GM21526 (cell line): ENCODE results near the gene TFR2.
"Not testable (repeated sequence)": the region's sequence is repeated elsewhere in the genome, so short reads cannot be mapped to it uniquely, and the experiment has no call there.

Experiments used
- ATAC-seq: cut with Tn5 transposase; IDR thresholded peaks from one replicate; pipeline ENCODE4 v1.9.1; 2021; ENCODE audit warnings: moderate library complexity; ENCODE audit not compliant: unreplicated experiment, low FRiP score

TFR2 gene

DNA sequence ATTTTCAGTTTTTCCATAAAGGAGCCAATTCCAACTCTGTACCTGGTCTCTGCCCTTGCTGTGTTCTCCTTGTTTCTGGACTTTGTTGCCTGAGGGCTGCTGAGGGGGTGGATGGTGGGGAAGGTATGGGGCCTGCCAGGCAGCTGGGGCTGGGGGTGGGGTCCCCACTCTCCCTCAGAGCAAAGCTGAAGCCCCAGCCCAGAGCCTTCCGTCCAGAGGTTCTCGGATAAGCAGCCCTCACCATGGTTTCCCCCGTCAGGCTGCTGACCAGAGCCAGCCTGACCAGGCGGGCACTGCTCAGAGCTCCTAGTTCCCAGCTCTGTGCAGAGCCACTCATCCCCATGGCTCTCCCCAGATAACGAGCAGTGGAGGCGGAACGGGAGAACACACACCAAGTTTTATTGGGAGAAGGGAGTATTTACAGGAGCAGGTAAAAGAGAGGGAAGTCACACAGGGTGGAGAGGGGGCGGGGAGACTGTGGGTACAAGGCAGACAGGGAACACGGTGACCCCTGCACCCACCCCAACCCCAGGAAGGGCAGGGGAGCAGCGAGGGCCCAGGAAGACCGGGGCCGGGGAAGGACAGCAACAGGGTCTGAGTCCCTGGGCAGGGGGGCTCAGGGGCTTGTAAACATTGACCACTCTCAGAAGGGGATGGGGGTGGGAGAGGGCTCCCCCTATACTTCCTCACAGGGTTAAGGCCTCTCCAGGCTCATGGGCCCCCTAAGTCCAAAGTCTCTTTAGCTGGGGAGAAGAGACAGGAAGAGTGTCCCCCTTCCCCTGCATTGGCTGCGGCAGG lies 38.0 kb upstream of the TFR2 start:
- no peak for ATAC-seq

DNA sequence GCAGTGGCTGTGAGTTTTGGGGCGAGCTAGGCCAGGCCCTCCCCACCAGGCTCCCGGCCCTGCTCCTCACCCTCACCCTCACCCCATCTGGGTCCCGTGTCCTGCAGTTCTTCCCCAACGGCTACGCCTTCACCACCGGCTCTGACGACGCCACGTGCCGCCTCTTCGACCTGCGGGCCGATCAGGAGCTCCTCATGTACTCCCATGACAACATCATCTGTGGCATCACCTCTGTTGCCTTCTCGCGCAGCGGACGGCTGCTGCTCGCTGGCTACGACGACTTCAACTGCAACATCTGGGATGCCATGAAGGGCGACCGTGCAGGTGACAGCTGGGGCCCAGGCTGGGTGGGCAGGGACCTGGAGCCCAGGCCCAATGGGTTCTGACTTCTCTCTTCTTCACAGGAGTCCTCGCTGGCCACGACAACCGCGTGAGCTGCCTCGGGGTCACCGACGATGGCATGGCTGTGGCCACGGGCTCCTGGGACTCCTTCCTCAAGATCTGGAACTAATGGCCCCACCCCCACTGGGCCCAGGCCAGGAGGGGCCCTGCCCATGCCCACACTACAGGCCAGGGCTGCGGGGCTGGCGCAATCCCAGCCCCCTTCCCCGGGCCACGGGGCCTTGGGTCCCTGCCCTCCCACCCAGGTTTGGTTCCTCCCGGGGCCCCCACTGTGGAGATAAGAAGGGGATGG lies 37.1 kb upstream of the TFR2 start:
- no peak for ATAC-seq

DNA sequence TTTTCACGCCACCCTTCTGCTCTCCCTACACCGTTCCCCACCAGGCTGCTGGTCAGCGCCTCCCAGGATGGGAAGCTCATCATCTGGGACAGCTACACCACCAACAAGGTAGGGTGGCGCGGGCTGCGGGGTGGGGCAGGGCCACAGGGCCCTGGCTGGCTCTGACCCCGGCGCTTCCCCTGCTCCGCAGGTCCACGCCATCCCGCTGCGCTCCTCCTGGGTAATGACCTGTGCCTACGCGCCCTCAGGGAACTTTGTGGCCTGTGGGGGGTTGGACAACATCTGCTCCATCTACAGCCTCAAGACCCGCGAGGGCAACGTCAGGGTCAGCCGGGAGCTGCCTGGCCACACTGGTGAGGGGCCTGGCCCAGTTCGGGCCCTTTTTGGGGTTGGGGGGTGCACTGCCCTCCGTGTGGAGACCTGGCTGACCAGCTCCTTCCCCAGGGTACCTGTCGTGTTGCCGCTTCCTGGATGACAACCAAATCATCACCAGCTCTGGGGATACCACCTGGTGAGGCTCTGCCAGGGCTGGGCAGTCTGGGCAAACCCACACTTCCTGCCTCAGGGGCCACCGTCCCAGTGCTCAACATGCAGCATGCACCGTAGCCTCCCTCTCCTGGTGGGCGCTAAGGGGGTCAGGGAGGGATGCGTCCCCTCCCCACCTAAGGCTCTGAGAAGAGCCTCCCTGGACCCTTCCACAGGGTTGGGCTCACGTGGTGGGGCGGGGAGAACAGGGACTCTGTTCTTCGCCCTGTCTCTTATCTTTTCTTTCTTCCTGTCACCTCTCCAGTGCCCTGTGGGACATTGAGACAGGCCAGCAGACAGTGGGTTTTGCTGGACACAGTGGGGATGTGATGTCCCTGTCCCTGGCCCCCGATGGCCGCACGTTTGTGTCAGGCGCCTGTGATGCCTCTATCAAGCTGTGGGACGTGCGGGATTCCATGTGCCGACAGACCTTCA lies 36.2 kb upstream of the TFR2 start:
- no peak for ATAC-seq

DNA sequence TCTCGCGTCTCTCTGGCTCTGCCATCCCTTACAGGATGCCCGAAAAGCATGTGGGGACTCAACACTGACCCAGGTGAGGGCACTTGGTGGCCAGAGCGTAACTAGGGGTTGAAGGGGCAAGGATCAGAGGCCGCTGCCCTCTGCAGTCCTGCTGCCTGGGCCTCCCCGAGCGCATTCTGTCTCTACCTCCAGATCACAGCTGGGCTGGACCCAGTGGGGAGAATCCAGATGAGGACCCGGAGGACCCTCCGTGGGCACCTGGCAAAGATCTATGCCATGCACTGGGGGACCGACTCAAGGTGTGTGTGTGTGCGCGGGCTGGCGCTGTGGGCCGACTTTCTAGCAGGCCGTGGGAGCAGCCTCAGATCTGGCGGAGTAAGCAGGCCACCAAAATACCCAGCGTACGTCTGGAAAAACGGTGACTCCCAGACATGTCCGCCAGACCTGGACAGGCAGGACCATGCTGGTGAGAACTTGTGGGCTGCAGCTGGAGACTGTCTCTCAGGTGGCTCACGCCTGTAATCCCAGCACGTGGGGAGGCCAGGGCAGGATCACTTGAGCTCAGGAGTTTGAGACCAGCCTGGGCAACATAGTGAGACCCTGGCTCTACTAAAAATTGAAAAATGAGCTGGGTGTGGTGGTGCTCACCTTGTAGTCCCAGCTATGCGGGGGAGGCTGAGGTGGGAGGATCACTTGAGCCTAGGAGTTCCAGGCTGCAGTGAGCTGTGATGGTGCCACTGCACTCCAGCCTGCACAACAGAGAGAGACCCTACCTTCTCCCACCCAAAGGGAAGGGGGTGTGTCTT lies 35.4 kb upstream of the TFR2 start:
- ATAC-seq = no peak

DNA sequence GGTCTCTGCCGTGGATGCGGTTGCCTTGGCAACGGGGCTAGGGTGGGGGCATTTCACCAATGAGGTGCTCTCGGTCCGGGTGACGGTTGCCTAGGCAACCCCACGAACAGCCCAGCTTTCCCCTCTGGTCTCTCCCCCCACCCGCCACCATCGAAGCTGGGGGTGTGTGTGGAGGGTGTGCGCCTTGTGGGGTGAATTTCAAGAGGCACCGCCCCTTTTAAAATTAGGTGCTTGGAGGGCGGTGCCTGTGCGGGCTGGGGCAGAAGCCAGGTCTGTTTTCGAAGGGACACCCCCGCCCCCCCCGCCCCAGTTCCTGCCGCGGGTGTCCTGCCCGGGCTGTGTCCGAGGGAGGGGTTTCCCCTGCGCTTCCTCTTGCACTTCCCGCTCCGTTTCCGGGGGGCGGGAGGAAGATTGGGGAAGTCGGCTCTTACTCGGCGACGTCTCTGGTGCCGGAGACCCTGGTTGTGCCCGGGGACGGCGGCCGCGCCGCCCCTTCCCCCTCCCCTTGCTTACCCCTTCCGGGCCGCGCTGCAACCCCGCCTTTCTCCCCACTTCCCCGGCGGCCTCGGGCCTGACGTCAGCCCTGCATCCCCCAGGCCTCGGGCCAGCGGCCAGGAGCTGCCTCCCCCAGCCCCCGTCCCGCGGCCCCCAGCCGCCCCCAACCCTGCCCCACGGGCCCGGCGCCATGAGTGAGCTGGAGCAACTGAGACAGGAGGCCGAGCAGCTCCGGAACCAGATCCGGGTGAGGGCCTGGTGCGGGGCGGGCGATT lies 34.4 kb upstream of the TFR2 start:
- ATAC-seq = no peak

DNA sequence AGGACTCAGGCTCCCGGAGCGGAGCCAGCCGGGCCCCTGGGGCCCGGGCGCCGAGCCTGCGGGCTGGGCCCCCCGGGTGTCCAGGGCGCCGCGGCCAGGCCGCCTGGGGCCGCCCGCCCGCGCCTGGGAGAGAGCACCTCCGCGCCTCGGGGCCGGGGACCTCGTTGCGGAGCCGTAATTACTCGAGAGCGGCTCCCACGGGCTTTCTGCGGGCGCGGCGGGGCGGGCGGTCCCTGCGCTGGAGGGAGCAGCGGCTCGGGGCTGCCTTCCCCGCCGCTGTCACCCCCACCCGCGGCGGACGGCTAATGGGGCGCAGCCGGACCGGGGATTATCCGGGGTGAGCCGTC lies 33.7 kb upstream of the TFR2 start:
- ATAC-seq = no peak

DNA sequence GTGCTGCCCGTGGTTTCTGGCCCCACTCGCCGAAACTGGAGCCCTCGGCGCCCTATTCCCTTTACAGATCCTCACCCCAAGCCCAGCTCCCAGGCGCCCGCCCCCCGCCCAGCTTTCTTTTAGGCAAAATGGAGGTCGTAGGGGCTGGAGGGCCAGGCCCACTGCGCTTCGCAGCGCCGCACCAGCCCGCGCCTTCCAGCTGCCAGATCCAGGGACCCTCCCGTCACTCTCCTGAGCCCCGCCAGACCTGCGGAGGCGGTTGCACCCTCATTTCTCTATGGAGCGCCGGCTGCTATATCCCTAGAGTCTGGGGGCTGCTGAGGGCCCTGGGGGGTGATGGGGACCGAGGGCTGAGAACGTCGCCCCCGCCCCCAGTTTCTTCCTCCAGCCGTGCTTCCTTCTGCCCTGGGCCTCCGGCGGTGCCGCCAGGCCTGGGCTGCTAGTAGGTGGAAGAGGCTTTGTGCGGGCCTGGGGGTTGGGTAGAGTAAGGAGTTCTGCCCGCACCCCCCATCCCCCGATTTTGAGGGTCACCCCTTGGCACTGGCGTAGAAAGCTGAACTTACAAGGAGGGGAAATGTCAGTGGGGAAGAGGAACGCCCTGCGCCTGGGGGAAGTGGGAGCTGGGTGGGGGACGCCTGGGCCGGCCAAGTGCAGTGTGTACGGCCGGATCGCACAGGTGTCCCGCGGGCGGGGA lies 33.2 kb upstream of the TFR2 start:
- ATAC-seq = no peak

DNA sequence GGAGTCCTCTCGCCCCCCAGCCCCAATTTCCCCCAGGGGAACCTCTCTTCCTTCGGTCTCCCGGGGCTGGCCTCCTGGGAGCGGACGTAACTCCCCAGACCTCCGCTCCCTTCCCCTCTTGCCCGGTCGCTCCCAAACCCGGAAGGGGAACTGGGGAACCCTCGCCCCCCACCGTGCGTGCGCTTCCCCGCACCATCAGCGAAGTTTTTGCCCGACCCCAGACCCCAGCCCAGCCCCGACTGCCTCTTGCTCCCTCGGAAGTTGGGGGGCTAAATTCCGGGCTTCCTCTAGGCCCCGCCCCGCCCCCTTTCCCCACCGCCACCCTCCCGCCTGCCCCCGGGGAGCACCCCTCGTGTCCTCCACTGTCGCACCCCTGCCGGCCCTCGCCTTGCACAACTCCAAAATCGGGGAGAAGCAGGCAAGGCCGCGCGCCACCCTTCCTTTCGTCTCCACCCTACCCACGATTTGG lies 32.6 kb upstream of the TFR2 start:
- no peak for ATAC-seq

DNA sequence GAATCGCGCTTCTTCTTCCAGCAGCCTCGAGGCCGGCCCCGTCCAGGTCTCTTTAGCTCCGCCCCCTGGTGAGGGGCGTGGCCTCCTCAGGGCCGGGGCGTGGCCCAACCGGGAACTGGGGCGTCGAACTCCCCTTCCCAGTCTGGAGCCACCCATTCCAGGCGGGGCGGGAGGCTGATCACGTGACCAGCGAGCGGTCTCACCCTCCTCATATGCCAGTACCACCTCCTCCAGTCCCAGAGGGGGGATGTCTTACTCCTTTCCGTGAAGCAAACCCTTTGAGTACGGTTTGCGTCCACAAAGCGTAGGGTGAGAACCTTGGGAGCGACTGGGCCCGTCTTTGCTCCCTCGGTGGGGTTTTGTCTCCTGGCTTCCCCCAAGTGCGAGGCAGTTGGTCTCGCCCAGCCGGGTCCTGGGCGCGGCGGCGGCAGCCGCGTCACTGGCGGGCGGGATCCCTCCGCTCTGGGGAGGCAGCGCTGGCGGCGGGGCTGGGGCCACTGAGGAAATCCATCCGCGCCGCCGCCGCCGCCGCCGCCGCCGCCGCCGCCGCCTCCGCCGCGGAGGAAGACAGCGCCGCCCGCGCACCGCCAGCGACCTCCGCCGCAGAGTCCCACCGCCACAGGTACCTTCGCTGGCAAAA lies 32.1 kb upstream of the TFR2 start, which contains the start of gene GNB2:
GNB2 (plus strand) TSS at position 439 of the 640 bp plus-strand sequence. CDS start 2,526 bp downstream, outside the sequence.
- peak; percentile 50 for ATAC-seq

DNA sequence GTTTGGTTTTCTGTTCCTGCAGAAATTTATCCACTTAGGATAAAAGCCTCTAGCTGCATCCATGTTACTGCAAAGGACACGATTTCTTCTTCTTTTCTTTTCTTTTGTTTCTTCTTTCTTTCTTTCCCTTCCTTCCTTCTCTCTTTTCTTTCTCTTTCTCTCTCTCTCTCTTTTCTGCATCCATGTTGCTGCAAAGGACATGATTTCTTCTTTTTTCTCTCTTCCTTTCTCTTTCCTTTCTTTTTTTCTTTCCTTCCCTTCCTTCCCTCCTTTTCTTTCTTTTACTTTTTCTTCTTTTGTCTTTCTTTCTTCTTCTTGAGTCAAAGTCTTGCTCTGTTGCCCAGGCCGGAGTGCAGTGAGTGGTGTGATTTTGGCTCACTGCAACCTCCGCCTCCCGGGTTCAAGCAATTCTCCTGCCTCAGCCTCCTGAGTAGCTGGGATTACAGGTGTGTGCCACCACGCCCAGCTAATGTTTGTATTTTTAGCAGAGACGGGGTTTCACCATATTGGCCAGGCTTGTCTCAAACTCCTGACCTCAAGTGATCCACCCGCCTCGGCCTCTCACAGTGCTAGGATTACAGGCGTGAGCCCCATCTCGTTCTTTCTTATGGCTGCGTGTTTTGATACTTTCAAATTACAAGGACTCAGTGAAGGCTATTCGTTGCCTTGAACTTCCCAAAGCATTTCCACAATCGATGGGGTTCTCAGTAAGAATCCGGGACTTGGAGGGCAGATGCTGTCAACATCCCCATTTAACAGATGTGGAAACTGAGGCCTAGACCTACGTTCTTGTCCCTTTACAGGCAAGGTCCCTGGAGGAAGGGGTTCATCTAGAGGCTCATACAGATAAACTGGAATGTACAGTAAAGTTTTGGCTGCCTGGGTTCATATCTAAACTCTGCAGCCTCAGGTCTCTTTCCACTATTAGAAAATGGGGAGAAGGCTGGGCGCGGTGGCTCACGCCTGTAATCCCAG lies 30.3 kb upstream of the TFR2 start:
- ATAC-seq = no peak

DNA sequence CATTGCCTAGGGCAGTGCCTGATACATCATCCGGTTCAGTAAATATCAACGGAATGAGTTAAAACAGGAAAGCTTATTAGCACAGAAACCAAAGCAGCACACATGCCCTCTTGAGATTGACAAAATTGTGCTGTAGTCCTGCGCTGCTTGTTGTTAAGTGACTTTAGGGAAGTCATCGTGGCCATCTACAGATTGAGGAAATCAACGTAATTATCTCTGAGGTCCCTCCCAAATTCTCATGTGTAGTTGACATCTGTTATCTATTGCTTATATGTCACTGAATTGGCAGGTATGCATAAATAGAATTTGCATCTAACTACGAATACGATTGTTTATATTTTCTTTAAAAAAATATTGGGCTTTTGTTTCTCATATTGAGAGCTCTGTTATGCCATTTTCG lies 28.7 kb upstream of the TFR2 start:
- no peak for ATAC-seq

DNA sequence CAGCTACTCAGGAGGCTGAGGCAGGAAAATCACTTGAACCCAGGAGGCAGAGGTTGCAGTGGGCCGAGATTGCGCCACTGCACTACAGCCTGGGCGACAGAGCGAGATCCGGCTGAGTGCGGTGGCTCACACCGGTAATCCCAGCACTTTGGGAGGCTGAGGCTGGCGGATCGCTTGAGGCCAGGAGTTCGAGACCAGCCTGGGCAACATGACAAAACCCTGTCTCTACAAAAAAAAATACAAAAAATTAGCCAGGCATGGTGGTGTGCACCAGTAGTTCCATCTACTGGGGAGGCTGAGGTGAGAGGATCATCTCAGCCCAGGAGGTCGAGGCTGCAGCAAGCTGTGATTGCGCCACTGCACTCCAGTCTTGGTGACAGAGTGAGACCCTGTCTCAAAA lies 27.8 kb upstream of the TFR2 start:
- ATAC-seq = not testable (repeated sequence)

DNA sequence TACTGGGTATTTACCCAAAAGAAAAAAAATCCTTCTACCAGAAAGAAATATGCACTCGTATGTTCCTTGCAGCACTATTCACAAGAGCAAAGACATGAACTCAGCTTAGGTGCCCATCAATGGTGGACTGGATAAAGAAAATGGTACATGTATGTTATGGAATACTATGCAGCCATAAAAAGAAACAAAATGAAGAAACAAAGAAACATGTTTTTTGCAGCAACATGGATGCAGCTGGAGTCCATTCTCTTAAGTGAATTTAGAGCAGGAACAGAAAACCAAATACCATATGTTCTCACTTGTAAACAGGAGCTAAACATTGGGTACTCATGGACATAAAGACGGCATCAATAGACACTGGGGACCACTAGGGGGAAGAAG lies 26.7 kb upstream of the TFR2 start:
- no peak for ATAC-seq

DNA sequence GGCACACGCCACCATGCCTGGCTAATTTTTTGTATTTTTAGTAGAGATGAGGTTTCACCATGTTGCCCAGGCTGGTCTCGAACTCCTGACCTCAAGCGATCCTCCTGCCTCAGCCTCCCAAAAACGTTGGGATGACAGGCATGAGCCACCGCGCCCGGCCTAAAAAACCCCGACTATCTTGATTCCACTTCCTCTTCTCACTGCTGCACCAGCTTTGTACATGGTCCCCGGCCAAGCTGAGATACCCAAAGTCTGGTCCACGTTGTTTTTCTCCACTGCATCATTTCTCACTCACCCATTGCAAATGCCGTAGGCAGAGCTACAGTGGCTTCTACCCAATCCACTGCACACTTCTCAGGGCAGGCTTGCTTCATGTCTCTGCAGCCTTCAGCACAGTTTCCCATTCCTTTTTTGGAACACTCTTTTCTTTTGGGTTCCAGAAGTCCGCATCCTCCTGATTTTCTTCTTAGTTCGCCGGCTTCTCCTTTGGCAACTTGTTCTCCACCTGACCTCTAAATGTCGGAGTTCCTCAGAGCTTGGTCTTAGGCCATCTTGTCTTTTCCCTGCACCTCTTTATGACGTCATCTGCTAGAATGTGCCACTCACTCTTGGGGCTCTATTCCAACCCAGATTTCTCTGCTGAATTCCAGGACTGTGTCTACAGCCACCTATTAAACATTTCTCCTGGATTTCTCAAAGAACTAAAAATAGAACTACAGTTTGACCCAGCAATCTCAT lies 26.1 kb upstream of the TFR2 start:
- no peak for ATAC-seq

DNA sequence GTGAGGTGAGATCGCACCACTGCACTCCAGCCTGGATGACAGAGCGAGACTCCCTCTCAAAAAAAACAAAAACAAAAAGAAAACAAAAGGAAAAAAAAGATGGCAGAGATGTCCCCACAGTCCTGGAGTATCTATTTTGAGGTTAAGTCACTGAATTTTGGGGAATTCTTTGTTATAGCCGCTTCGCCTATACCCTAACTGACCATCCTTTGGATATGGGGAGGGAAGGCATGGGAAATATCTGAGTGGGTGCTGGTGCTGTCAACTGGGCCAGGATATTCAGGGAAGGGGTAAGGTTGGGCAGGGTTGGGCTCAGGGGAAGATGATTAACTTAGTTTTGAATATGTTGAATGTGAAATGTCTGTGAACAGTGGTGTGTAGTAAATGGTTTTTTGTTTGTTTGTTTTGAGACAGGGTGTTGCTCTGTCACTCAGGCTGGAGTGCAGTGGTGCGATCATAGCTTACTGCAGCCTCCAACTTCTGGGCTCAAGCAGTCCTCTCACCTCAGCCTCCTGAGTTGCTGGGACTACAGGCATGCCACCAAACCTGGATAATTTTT lies 23.9 kb upstream of the TFR2 start:
- ATAC-seq = no peak

DNA sequence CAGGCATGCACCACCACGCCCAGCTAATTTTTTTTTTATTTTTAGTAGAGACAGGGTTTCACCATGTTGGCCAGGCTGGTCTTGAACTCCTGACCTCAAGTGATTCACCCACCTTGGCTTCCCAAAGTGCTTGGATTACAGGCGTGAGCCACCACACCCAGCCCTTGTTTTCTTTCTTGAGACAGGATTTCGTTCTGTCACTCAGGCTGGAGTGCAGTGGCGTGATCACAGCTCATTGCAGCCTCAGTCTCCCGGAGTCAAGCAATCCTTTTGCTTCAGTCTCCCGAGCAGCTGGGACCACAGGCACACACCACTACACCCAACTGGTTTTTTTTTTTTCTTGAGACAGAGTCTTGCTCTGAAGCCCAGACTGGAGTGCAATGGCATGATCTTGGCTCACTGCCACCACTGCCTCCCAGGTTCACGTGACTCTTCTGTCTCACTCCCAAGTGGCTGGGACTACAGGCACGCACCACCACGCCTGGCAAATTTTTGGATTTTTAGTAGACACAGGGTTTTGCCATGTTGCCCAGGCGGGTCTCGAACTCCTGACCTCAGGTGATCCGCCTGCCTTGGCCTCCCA lies 20.9 kb upstream of the TFR2 start:
- not testable (repeated sequence) for ATAC-seq
